Ascending aorta (tissue), 2 donors: Measurements from ENCODE around the gene AXIN2. TPM values are rescaled to one million over a fixed set of nuclear protein-coding genes. Genes with fewer than 3 reads are reported as not detected.
A peak's percentile ranks its signal among the peaks of the same experiment; 100 is the strongest.
"Not testable (repeated sequence)": the region's sequence is repeated elsewhere in the genome, so short reads cannot be mapped to it uniquely, and the experiment has no call there.

Experiments
- DNase-seq, 2 donors: peaks; one replicate each; pipeline ENCODE4 v3.0.0-alpha.2; 2019; ENCODE audit warnings: low spot score in 2 of 2
- H3K27ac ChIP-seq, 2 donors: fragments of 200-600 bp; sonication (generic); one replicate each; pipeline ENCODE4 v1.5.1; 2016 to 2017; ENCODE audit warnings: mild to moderate bottlenecking in 1 of 2
- H3K27me3 ChIP-seq: fragments of 200-600 bp; sonication (generic); one replicate; pipeline ENCODE4 v1.5.1; 2017
- H3K36me3 ChIP-seq, 2 donors: fragments of 200-600 bp; sonication (generic); one replicate each; pipeline ENCODE4 v1.5.1; 2016
- H3K4me1 ChIP-seq, 2 donors: fragments of 200-600 bp; sonication (generic); one replicate each; pipeline ENCODE4 v1.5.1; 2016 to 2017; ENCODE audit warnings: mild to moderate bottlenecking in 1 of 2
- H3K4me3 ChIP-seq, 2 donors: fragments of 200-600 bp; sonication (generic); one replicate each; pipeline ENCODE4 v1.5.1; 2016 to 2017; ENCODE audit warnings: mild to moderate bottlenecking in 1 of 2
- H3K9me3 ChIP-seq, 2 donors: fragments of 200-600 bp; sonication (generic); one replicate each; pipeline ENCODE4 v1.5.1; 2016
- CTCF ChIP-seq, 3 experiments: fragments of 200-600 bp in 2 of 3; fragments of 450-650 bp in 1 of 3; sonication (generic) in 2 of 3; IDR thresholded peaks; one replicate each; pipeline ENCODE4 v1.5.1; 2016 to 2019; ENCODE audit warnings: antibody characterized with exemption in 3 of 3, mild to moderate bottlenecking in 1 of 3, moderate library complexity in 1 of 3
- intact Hi-C: fragments of 100-400 bp; cut with DNase I; formaldehyde crosslinking; loops from one replicate; pipeline ENCODE4 v1.15.1; 2023
- total RNA-seq: library from RNA; depleted of rRNA; stranded (reverse); fragments of >200 nt; gene quantifications from one replicate; pipeline ENCODE4 v1.1.0, GENCODE V29; 2016

AXIN2 gene
- total RNA-seq, 1 donor from 2014 or later = 27.5 TPM

- TF ChIP-seq CTCF (IDR thresholded peaks at IDR 0.05) = no peak
- Histone ChIP-seq H3K27me3 (no peaks in the 10 kb centered on the region), H3K36me3 (no peaks in the 10 kb centered on the region), H3K4me1 (peaks cover 4 to 12% of the 10 kb centered on the region in 2 donors), H3K27ac (no peak overlapping the region), H3K4me3 (no peak overlapping the region), H3K9me3 (no peaks in the 10 kb centered on the region)
- intact Hi-C loops = loop anchor here (5.0 kb wide), 1 partner anchor 44 kb away; no protein-coding TSS in a partner anchor
- no peak for DNase-seq
These were observed 72.8 kb downstream of the AXIN2 start for GRCh38 chr17:65488665-65489064.

- no peaks in the 10 kb centered on the region for H3K36me3 ChIP-seq
- peaks cover 4 to 12% of the 10 kb centered on the region in 2 donors for H3K4me1 ChIP-seq
- H3K4me3 ChIP-seq = no peak overlapping the region
- no peaks in the 10 kb centered on the region for H3K27me3 ChIP-seq
- TF ChIP-seq CTCF (IDR thresholded peaks at IDR 0.05) = no peak
- no peak overlapping the region for H3K27ac ChIP-seq
- intact Hi-C loops = loop anchor here (2.0 to 5.0 kb wide), 2 partner anchors 44 to 71 kb away; no protein-coding TSS in a partner anchor
- DNase-seq = peak in 1 of 2 donors; percentile 2
- no peaks in the 10 kb centered on the region for H3K9me3 ChIP-seq
These were observed 73.5 kb downstream of the AXIN2 start for GRCh38 chr17:65487990-65488389.

DNA sequence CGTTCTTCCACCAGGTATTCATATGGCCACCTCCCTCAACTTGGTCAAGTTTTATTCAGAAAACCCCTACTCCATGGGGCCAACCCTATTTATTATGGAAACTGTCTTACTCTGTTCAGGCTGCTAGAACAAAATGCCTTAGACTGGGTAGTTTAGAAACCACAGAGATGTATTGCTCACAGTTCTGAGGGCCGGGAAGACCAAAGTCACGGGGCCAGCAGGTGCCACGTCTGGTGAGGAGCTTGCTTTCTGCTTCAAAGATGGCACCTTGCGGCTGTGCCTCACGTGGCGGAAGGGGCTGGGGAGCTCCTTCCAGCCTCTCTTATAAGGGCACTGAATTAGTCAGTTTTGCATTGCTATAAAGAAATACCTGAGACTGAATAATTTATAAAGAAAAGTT, 74.3 kb downstream of the AXIN2 start:
- Histone ChIP-seq H3K4me3 (no peak overlapping the region), H3K4me1 (peaks cover 4 to 12% of the 10 kb centered on the region in 2 donors), H3K27ac (peak overlapping the region; percentile 87 to 91), H3K9me3 (no peaks in the 10 kb centered on the region), H3K36me3 (no peaks in the 10 kb centered on the region), H3K27me3 (no peaks in the 10 kb centered on the region)
- TF ChIP-seq CTCF (IDR thresholded peaks at IDR 0.05) = no peak
- peak in 1 of 2 donors; percentile 42 for DNase-seq
- intact Hi-C loops = loop anchor here (2.0 to 5.0 kb wide), 2 partner anchors 45 to 72 kb away; no protein-coding TSS in a partner anchor

- no peak for TF ChIP-seq CTCF (IDR thresholded peaks at IDR 0.05)
- H3K27ac ChIP-seq = peak overlapping the region; percentile 87 to 91
- peak; percentile 69 to 93 for DNase-seq
- intact Hi-C loops = loop anchor here (1.0 to 5.0 kb wide), 4 partner anchors 13 to 73 kb away; no protein-coding TSS in a partner anchor
- H3K9me3 ChIP-seq = no peaks in the 10 kb centered on the region
- no peak overlapping the region for H3K4me3 ChIP-seq
- H3K27me3 ChIP-seq = no peaks in the 10 kb centered on the region
- H3K36me3 ChIP-seq = no peaks in the 10 kb centered on the region
- H3K4me1 ChIP-seq = peaks cover 4 to 12% of the 10 kb centered on the region in 2 donors
These were observed 75.8 kb downstream of the AXIN2 start for GRCh38 chr17:65485388-65486299.

DNA sequence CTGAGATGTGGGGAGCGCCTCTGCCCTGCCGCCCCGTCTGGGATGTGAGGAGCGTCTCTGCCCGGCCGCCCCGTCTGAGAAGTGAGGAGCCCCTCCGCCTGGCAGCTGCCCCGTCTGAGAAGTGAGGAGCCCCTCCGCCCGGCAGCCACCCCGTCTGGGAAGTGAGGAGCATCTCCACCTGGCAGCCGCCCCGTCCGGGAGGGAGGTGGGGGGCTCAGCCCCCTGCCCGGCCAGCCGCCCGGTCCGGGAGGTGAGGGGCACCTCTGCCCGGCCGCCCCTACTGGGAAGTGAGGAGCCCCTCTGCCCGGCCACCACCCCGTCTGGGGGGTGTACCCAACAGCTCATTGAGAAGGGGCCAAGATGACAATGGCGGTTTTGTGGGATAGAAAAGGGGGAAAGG, 77.0 kb downstream of the AXIN2 start:
- H3K36me3 ChIP-seq, H3K9me3 ChIP-seq, H3K27ac ChIP-seq, intact Hi-C loops, H3K4me3 ChIP-seq, H3K27me3 ChIP-seq: not testable (repeated sequence)
- peaks cover 4 to 12% of the 10 kb centered on the region in 2 donors for H3K4me1 ChIP-seq
- peak in 1 of 2 donors; percentile 52 for DNase-seq

- intact Hi-C loops = no loop called here
These were observed 78.0 kb downstream of the AXIN2 start for GRCh38 chr17:65483438-65483837.

More at GRCh38 chr17:65483438-65483837, 78.0 kb downstream of the AXIN2 start:
- no peaks in the 10 kb centered on the region for H3K9me3 ChIP-seq
- H3K27me3 ChIP-seq = no peaks in the 10 kb centered on the region
- TF ChIP-seq CTCF (IDR thresholded peaks at IDR 0.05) = no peak
- no peak overlapping the region for H3K4me3 ChIP-seq
- H3K4me1 ChIP-seq = peaks cover 4 to 12% of the 10 kb centered on the region in 2 donors
- DNase-seq = no peak
- H3K27ac ChIP-seq = no peak overlapping the region
- no peaks in the 10 kb centered on the region for H3K36me3 ChIP-seq
